Loucy (cell line): ENCODE results near the gene TRAF3IP1.
"Not testable (repeated sequence)": the region's sequence is repeated elsewhere in the genome, so short reads cannot be mapped to it uniquely, and the experiment has no call there.

Experiments used
- H2AFZ ChIP-seq: fragments of 200-600 bp; sonication (generic); 2 replicates; pipeline ENCODE4 v1.6.0; 2016; ENCODE audit warnings: antibody characterized with exemption, mild to moderate bottlenecking, low read length, moderate library complexity
- H3F3A ChIP-seq: fragments of 200-600 bp; 2 replicates; pipeline ENCODE4 v1.6.0; 2016; ENCODE audit warnings: antibody characterized with exemption, low read depth, mild to moderate bottlenecking
- H3K27me3 ChIP-seq: fragments of 200-600 bp; sonication (generic); 2 replicates; pipeline ENCODE4 v1.6.1; 2014; ENCODE audit warnings: low read length, mild to moderate bottlenecking; ENCODE audit not compliant: insufficient read depth, poor library complexity, severe bottlenecking
- H3K36me3 ChIP-seq: fragments of 200-600 bp; sonication (generic); 2 replicates; pipeline ENCODE4 v1.6.1; 2016; ENCODE audit warnings: low read length; ENCODE audit not compliant: insufficient read depth
- H3K4me1 ChIP-seq: fragments of 200-600 bp; sonication (generic); 2 replicates; pipeline ENCODE4 v1.5.1; 2014; ENCODE audit warnings: low read length, mild to moderate bottlenecking; ENCODE audit not compliant: insufficient read depth, poor library complexity, severe bottlenecking
- H3K4me2 ChIP-seq: fragments of 200-600 bp; sonication (generic); 2 replicates; pipeline ENCODE4 v1.6.0; 2014; ENCODE audit warnings: antibody characterized with exemption, low read length, low read depth, mild to moderate bottlenecking; ENCODE audit not compliant: poor library complexity, severe bottlenecking
- H3K4me3 ChIP-seq: fragments of 200-600 bp; sonication (generic); 2 replicates; pipeline ENCODE4 v1.5.1; 2014; ENCODE audit warnings: low read length, mild to moderate bottlenecking, mixed read lengths; ENCODE audit not compliant: poor library complexity, severe bottlenecking
- H3K79me2 ChIP-seq: fragments of 200-600 bp; sonication (generic); 2 replicates; pipeline ENCODE4 v1.6.1; 2014; ENCODE audit warnings: low read length; ENCODE audit not compliant: insufficient read depth
- H3K9ac ChIP-seq: fragments of 200-600 bp; sonication (generic); 2 replicates; pipeline ENCODE4 v1.6.0; 2014; ENCODE audit warnings: mild to moderate bottlenecking, low read depth, low read length, moderate library complexity; ENCODE audit not compliant: poor library complexity, severe bottlenecking
- H3K9me2 ChIP-seq: fragments of 200-600 bp; sonication (generic); replicated peaks from 2 replicates; pipeline ENCODE4 v1.6.1; 2016; ENCODE audit warnings: low read depth, low read length, mixed read lengths
- H3K9me3 ChIP-seq: fragments of 200-600 bp; sonication (generic); 2 replicates; pipeline ENCODE4 v1.6.1; 2014; ENCODE audit warnings: mild to moderate bottlenecking, antibody characterized with exemption, low read length, low read depth; ENCODE audit not compliant: insufficient read depth
- H4K20me1 ChIP-seq: fragments of 200-600 bp; sonication (generic); 2 replicates; pipeline ENCODE4 v1.6.0; 2014; ENCODE audit warnings: antibody characterized with exemption, low read length, mild to moderate bottlenecking; ENCODE audit not compliant: insufficient read depth, poor library complexity, severe bottlenecking
- CTCF ChIP-seq: fragments of 200-600 bp; sonication (generic); conservative IDR thresholded peaks from 2 replicates; pipeline ENCODE4 v1.5.1; 2014; ENCODE audit warnings: mild to moderate bottlenecking, antibody characterized with exemption, low read length
- EZH2phosphoT487 ChIP-seq: fragments of 200-600 bp; IDR thresholded peaks from 2 replicates; pipeline ENCODE4 v1.6.1; 2018; ENCODE audit warnings: antibody characterized with exemption, mild to moderate bottlenecking, moderate library complexity, borderline replicate concordance

The TRAF3IP1 gene

GRCh38 chr2:238330391-238330790, 10.1 kb downstream of the TRAF3IP1 start:
- Histone ChIP-seq H3K36me3 (0 out of 2 replicates have a peak, but pooled peaks cover 5% of the 10 kb centered on the region), H2AFZ (no peak overlapping the region)
- TF ChIP-seq CTCF (no peak), EZH2phosphoT487 (no peak)

DNA sequence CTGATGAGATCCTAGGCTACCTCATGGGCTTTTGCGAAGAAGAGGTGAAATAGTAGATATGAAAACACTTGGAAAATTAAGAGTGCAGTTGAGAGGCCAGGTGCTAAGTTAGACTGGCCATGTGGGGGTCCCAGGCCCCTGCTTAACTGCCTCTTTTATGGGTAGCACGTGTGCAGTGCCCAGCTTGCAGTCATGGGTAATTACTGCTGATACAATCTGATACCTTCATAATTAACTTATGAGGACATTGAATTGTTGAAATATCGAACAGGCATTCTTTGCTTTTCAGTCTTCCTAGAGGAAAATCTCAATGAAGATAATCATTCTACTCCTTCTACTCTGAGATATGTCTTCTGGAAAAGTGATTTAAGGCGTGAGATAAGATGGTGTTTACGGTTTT, 11.6 kb downstream of the TRAF3IP1 start:
- Histone ChIP-seq H3K4me2 (no peak overlapping the region), H2AFZ (no peak overlapping the region), H3K27me3 (no peaks in the 10 kb centered on the region), H3K4me1 (no peaks in the 10 kb centered on the region), H3K9me3 (no peaks in the 10 kb centered on the region), H3F3A (no peaks in the 10 kb centered on the region), H3K9ac (no peak overlapping the region), H3K79me2 (no peaks in the 10 kb centered on the region), H3K36me3 (0 out of 2 replicates have a peak, but pooled peaks cover 5% of the 10 kb centered on the region), H4K20me1 (no peaks in the 10 kb centered on the region), H3K4me3 (no peak overlapping the region), H3K9me2 (no peaks in the 10 kb centered on the region)
- no peak for TF ChIP-seq CTCF
- TF ChIP-seq EZH2phosphoT487, result no peak

More at GRCh38 chr2:238330391-238330790, 10.1 kb downstream of the TRAF3IP1 start:
- no peak overlapping the region for H3K4me2 ChIP-seq
- no peaks in the 10 kb centered on the region for H3K9me2 ChIP-seq
- no peaks in the 10 kb centered on the region for H4K20me1 ChIP-seq
- H3K27me3 ChIP-seq, result no peaks in the 10 kb centered on the region
- no peaks in the 10 kb centered on the region for H3K4me1 ChIP-seq
- H3K9ac ChIP-seq, result no peak overlapping the region
- H3F3A ChIP-seq, result no peaks in the 10 kb centered on the region
- H3K79me2 ChIP-seq, result no peaks in the 10 kb centered on the region
- H3K9me3 ChIP-seq, result no peaks in the 10 kb centered on the region
- H3K4me3 ChIP-seq, result no peak overlapping the region

DNA sequence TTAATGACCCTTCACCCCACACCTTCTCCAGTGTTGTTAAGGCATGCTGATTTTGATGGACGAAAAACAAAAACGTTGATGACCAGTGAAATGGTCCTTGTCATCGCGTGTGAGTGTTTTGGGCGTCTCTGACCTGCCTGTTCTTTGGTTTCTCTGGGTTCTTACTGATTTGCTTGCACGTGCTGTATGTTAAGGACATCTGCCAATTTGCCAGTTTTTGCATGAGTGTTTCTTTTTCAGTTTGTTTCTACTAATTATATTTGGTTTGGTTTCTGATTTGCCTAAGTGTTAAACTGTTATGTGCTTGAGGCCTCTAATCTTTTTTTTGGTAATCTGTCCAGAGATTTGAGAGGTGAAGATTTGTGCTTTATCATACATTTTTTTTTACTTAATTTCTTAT, 14.6 kb downstream of the TRAF3IP1 start:
- Histone ChIP-seq H3K9me2 (no peaks in the 10 kb centered on the region), H3K27me3 (no peaks in the 10 kb centered on the region), H3K79me2 (no peaks in the 10 kb centered on the region), H4K20me1 (no peaks in the 10 kb centered on the region), H3F3A (no peaks in the 10 kb centered on the region), H3K36me3 (no peaks in the 10 kb centered on the region), H3K9me3 (no peaks in the 10 kb centered on the region), H3K4me2 (no peak overlapping the region), H3K4me1 (peaks cover 9% of the 10 kb centered on the region), H3K4me3 (no peak overlapping the region), H3K9ac (no peak overlapping the region), H2AFZ (no peak overlapping the region)
- TF ChIP-seq CTCF (no peak), EZH2phosphoT487 (no peak)

DNA sequence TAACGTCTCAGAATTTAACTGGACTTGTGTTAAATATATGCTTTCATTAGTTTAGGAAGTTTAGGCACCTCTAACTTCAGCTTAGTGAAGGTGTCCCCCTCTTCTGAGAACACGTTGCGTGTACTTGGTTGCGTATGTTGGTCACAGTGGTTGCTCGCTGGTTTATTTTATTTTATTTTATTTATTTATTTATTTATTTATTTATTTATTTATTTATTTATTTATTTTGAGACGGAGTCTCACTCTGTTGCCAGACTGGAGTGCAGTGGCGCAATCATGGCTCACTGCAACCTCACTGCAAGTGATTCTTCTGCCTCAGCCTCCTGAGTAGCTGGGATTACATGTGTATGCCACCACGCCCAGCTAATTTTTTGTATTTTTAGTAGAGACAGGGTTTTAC, 15.3 kb downstream of the TRAF3IP1 start:
- H3K27me3 ChIP-seq, H3K9ac ChIP-seq, H3K9me3 ChIP-seq, H3K79me2 ChIP-seq, H4K20me1 ChIP-seq, H3K36me3 ChIP-seq, H3K4me2 ChIP-seq, H3K4me1 ChIP-seq, H3F3A ChIP-seq, H3K4me3 ChIP-seq, H2AFZ ChIP-seq, H3K9me2 ChIP-seq: not testable (repeated sequence)
